GM10248 (cell line): ENCODE results near the gene MPP3.

Experiments
- CTCF ChIA-PET: fragments of 300-600 bp; sonication (Branson Sonifier 250); formaldehyde crosslinking; extraction: SDS; loops from one replicate; lab custom pipeline; 2021; ENCODE audit warnings: antibody characterized with exemption; lab: Yijun Ruan, JAX
- POLR2A ChIA-PET: fragments of 350-650 bp; sonication (Branson Sonifier 250); formaldehyde crosslinking; extraction: SDS; loops from one replicate; lab custom pipeline; 2020; ENCODE audit warnings: antibody characterized with exemption; lab: Yijun Ruan, JAX
- DNase-seq: peaks from one replicate; pipeline ENCODE4 v3.0.0; 2012; ENCODE audit errors: extremely low spot score
- CTCF ChIP-seq: IDR thresholded peaks from 2 replicates; pipeline ENCODE4 v1.5.1; 2012; ENCODE audit warnings: mild to moderate bottlenecking, low read depth; ENCODE audit errors: extremely low read depth, missing control alignments, control extremely low read depth

Gene MPP3

GRCh38 chr17:43768382-43768781 is 64.6 kb downstream of the MPP3 start:
- ChIA-PET POLR2A (no interaction called here), CTCF (interaction anchor here (1.0 to 3.7 kb wide), 8 partner anchors 8 to 192 kb away, joined by 3 to 100 read pairs (median 10); partner anchors contain the start of genes DUSP3 and SOST)
- no peak for DNase-seq
- no peak for TF ChIP-seq CTCF

- ChIA-PET CTCF (interaction anchor here (0.8 to 3.7 kb wide), 16 partner anchors 9 to 191 kb away, joined by 3 to 100 read pairs (median 4); partner anchors contain the start of genes CD300LG, CFAP97D1, DUSP3 and SOST), POLR2A (no interaction called here)
- DNase-seq, result no peak
- TF ChIP-seq CTCF, result no peak
These were observed 65.3 kb downstream of the MPP3 start for GRCh38 chr17:43767713-43768059.

- POLR2A ChIA-PET, result no interaction called here
- no peak for TF ChIP-seq CTCF
- DNase-seq, result no peak
- CTCF ChIA-PET, result interaction anchor here (0.7 to 3.7 kb wide), 21 partner anchors 9 to 258 kb away, joined by 3 to 100 read pairs (median 4); partner anchors contain the start of genes CD300LG, CFAP97D1, DUSP3 and SOST
These were observed 65.8 kb downstream of the MPP3 start for GRCh38 chr17:43767053-43767712.

GRCh38 chr17:43766413-43767052 is 66.4 kb downstream of the MPP3 start:
- no peak for DNase-seq
- ChIA-PET POLR2A (interaction anchor here (0.9 kb wide), 1 partner anchor 399 kb away, joined by 3 read pairs; no protein-coding TSS in a partner anchor), CTCF (interaction anchor here (0.7 to 3.7 kb wide), 27 partner anchors 9 to 258 kb away, joined by 3 to 100 read pairs (median 3); partner anchors contain the start of genes CD300LG, CFAP97D1, DUSP3 and SOST)
- peak; percentile 75 for TF ChIP-seq CTCF

- ChIA-PET POLR2A (no interaction called here), CTCF (interaction anchor here (0.6 to 19.1 kb wide), 28 partner anchors 9 to 247 kb away, joined by 3 to 503 read pairs (median 6); partner anchors contain the start of gene CD300LG)
- DNase-seq, result peak; percentile 90
- peak; percentile 100 for TF ChIP-seq CTCF
These were observed 72.6 kb downstream of the MPP3 start for GRCh38 chr17:43760254-43760852.

- ChIA-PET CTCF (interaction anchor here (1.0 to 19.1 kb wide), 21 partner anchors 9 to 212 kb away, joined by 3 to 503 read pairs (median 8); partner anchors contain the start of gene CD300LG), POLR2A (no interaction called here)
- DNase-seq, result no peak
- TF ChIP-seq CTCF, result no peak
These were observed 73.1 kb downstream of the MPP3 start for GRCh38 chr17:43759836-43760235.
